NCI-H748 (cell line): ENCODE results near the gene CDADC1.

Experiments used
- DNase-seq: peaks from one replicate; lab custom pipeline; 2025; ENCODE audit not compliant: unreplicated experiment; lab: John Stamatoyannopoulos, UW

CDADC1 gene

GRCh38 chr13:49235856-49236431 lies 11.8 kb upstream of the CDADC1 start:
- no peak for DNase-seq

- no peak for DNase-seq
These were observed 9.1 kb upstream of the CDADC1 start for GRCh38 chr13:49238621-49239020.

GRCh38 chr13:49240017-49240416 lies 7.7 kb upstream of the CDADC1 start:
- DNase-seq, result peak; percentile 27

GRCh38 chr13:49241296-49241695 lies 6.4 kb upstream of the CDADC1 start:
- no peak for DNase-seq

GRCh38 chr13:49245101-49245500 lies 2.6 kb upstream of the CDADC1 start:
- no peak for DNase-seq

- DNase-seq, result no peak
These were observed 679 bp upstream of the CDADC1 start for GRCh38 chr13:49246850-49247642.

GRCh38 chr13:49248622-49249002 lies 887 bp downstream of the CDADC1 start:
- DNase-seq, result no peak

- no peak for DNase-seq
These were observed 3.6 kb downstream of the CDADC1 start for GRCh38 chr13:49251326-49251725.

- no peak for DNase-seq
These were observed 5.6 kb downstream of the CDADC1 start for GRCh38 chr13:49253310-49253709.

GRCh38 chr13:49254007-49254406 lies 6.3 kb downstream of the CDADC1 start:
- DNase-seq, result no peak

- DNase-seq, result no peak
These were observed 9.1 kb downstream of the CDADC1 start for GRCh38 chr13:49256841-49257240.

GRCh38 chr13:49258089-49258796 lies 10.5 kb downstream of the CDADC1 start:
- DNase-seq, result no peak

- no peak for DNase-seq
These were observed 11.9 kb downstream of the CDADC1 start for GRCh38 chr13:49259586-49259985.

- no peak for DNase-seq
These were observed 14.9 kb downstream of the CDADC1 start for GRCh38 chr13:49262634-49263033.

- no peak for DNase-seq
These were observed 18.1 kb downstream of the CDADC1 start for GRCh38 chr13:49265822-49266221.

- no peak for DNase-seq
These were observed 23.5 kb downstream of the CDADC1 start for GRCh38 chr13:49271264-49271663.

- no peak for DNase-seq
These were observed 24.6 kb downstream of the CDADC1 start for GRCh38 chr13:49272296-49272695.

GRCh38 chr13:49278211-49278610 lies 30.5 kb downstream of the CDADC1 start:
- no peak for DNase-seq

- no peak for DNase-seq
These were observed 31.4 kb downstream of the CDADC1 start for GRCh38 chr13:49279112-49279511.

GRCh38 chr13:49279885-49280284 lies 32.2 kb downstream of the CDADC1 start:
- no peak for DNase-seq

- DNase-seq, result no peak
These were observed 40.3 kb downstream of the CDADC1 start for GRCh38 chr13:49287995-49288394.

GRCh38 chr13:49288458-49288857 lies 40.7 kb downstream of the CDADC1 start:
- DNase-seq, result no peak
